Neutrophil (primary cell): ENCODE measurements around the gene PMEL.

ENCODE experiments used
- H3K27ac ChIP-seq: fragments of 200-600 bp; sonication (generic); 2 replicates; pipeline ENCODE4 v1.5.1; 2016; ENCODE audit warnings: mild to moderate bottlenecking, moderate library complexity
- H3K27me3 ChIP-seq: fragments of 200-600 bp; sonication (generic); 2 replicates; pipeline ENCODE4 v1.6.0; 2016; ENCODE audit warnings: mild to moderate bottlenecking
- H3K36me3 ChIP-seq: fragments of 200-600 bp; sonication (generic); 2 replicates; pipeline ENCODE4 v1.5.1; 2017
- H3K4me1 ChIP-seq, 2 experiments: fragments of 200-600 bp in 1 of 2; sonication (generic) in 1 of 2; 1 replicate in 1 of 2; 2 replicates in 1 of 2; pipeline versions ENCODE4 v1.5.1 to v1.6.1; 2013 to 2016; ENCODE audit warnings: low read depth in 1 of 2, low read length in 1 of 2, mild to moderate bottlenecking in 1 of 2, moderate library complexity in 1 of 2; ENCODE audit not compliant: control insufficient read depth in 1 of 2, insufficient read depth in 1 of 2
- H3K4me3 ChIP-seq, 2 experiments: fragments of 200-600 bp in 1 of 2; sonication (generic) in 1 of 2; 1 replicate in 1 of 2; 2 replicates in 1 of 2; pipeline ENCODE4 v1.5.1; 2013 to 2016; ENCODE audit warnings: low read depth in 1 of 2, low read length in 1 of 2, mild to moderate bottlenecking in 1 of 2, moderate library complexity in 1 of 2
- H3K9me3 ChIP-seq: fragments of 200-600 bp; sonication (generic); 2 replicates; pipeline ENCODE4 v1.5.1; 2016
- CTCF ChIP-seq: fragments of 200-600 bp; sonication (generic); IDR thresholded peaks from 2 replicates; pipeline ENCODE4 v1.5.1; 2016; ENCODE audit warnings: antibody characterized with exemption

PMEL gene

GRCh38 chr12:55915482-55915859 lies 50.4 kb downstream of the PMEL start:
- Histone ChIP-seq H3K27me3 (no peaks in the 10 kb centered on the region), H3K36me3 (no peaks in the 10 kb centered on the region), H3K9me3 (no peaks in the 10 kb centered on the region), H3K27ac (peak overlapping the region; percentile 5), H3K4me3 (no peak overlapping the region), H3K4me1 (peaks cover 9 to 10% of the 10 kb centered on the region in 2 experiments)
- no peak for TF ChIP-seq CTCF

- Histone ChIP-seq H3K9me3 (no peaks in the 10 kb centered on the region), H3K4me3 (no peak overlapping the region), H3K27ac (no peak overlapping the region), H3K4me1 (peaks cover 9 to 10% of the 10 kb centered on the region in 2 experiments), H3K27me3 (no peaks in the 10 kb centered on the region), H3K36me3 (no peaks in the 10 kb centered on the region)
- TF ChIP-seq CTCF = no peak
Measured at GRCh38 chr12:55912908-55913307, 52.9 kb downstream of the PMEL start.

DNA sequence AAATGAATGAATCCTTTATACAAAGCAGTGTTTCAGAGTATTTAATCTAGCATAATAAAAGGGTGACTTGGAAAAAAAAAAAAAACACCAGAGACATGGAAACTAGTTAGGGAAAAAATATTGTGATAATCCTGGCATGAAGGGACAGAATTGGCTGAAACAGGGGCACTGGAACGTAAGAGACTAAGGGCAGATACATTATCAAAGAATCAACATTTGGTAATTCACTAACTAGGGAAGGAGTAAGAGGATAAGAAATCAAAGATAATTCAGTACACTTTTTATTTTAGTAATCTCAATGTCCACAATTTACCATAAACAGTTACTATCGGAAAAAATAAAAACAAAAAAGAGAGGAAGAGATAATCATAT lies 56.3 kb downstream of the PMEL start:
- no peak overlapping the region for H3K4me3 ChIP-seq
- no peaks in the 10 kb centered on the region for H3K4me1 ChIP-seq
- H3K27ac ChIP-seq = no peak overlapping the region
- no peak for TF ChIP-seq CTCF
- H3K36me3 ChIP-seq = no peaks in the 10 kb centered on the region
- H3K27me3 ChIP-seq = no peaks in the 10 kb centered on the region
- no peaks in the 10 kb centered on the region for H3K9me3 ChIP-seq

DNA sequence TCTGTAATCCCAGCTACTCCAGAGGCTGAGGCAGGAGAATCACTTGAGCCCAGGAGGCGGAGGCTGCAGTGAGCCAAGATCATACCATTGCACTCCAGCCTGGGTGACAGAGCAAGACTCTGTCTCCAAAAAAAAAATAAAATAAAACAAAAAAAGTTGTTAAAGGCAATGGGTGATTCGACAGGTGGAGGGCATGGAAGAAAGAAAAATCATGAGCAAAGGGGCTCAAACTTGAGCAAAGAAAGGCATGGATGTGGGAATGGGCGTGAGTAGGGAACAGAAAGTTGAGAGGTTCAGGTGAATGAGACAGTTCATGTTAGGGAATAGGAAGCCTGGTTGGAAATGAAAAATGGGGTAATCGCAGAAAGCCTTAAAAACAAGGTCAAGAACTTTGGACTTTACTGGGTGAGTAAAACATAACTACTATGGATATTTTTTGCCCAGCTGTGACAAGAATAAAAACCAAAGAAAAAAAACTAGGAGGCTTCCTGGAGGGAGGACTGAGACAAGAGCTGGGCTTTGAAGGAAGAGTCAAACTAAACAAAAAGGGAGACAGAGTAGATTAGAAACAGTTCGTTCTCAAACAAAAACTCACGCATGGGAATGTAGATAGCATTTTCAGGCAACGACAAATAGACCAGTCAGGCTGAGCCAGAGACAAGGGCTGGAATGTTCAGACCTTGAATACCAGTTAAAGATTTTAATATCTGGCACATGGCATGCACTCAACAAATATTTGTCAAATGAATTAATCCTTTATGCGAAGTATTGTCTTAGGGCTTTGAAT lies 56.9 kb downstream of the PMEL start:
- Histone ChIP-seq H3K27me3 (no peaks in the 10 kb centered on the region), H3K9me3 (no peaks in the 10 kb centered on the region), H3K4me1 (no peaks in the 10 kb centered on the region), H3K27ac (no peak overlapping the region), H3K4me3 (no peak overlapping the region), H3K36me3 (no peaks in the 10 kb centered on the region)
- no peak for TF ChIP-seq CTCF

- H3K9me3 ChIP-seq = no peaks in the 10 kb centered on the region
- H3K36me3 ChIP-seq = peaks cover 23% of the 10 kb centered on the region
- H3K27me3 ChIP-seq = no peaks in the 10 kb centered on the region
- H3K4me3 ChIP-seq = no peak overlapping the region
- no peak overlapping the region for H3K27ac ChIP-seq
- H3K4me1 ChIP-seq = no peaks in the 10 kb centered on the region
- no peak for TF ChIP-seq CTCF
Measured at GRCh38 chr12:55906056-55906455, 59.8 kb downstream of the PMEL start.
